ENCODE measurements around the gene CACNA2D3. TPM values are rescaled to one million over a fixed set of nuclear protein-coding genes. Genes with fewer than 3 reads are reported as not detected.

CACNA2D3 gene
- total and polyA plus RNA-seq, 2 experiments from 2014 or later: 0.30 to 0.43 TPM

DNA sequence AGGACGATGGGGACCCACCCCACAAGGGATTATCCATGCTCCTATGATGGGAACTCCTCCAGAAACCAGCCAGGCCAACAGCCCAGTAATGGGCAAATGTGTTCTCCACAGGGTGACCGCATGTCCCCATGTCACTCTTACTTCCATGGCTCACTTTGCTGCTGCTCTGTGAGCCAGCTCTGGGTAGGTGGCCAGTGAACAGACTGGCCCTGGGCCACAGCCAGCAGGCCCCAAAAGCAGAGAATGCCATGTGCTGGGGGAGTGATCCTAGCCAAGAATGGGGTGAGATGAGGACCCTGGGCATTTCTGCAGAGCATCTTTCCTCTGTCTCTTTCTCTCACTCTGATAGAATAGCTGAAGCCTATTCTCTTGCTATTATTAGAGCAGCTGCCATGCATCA lies 414.1 kb downstream of the CACNA2D3 start:
- in situ Hi-C loops (cut with MboI): no loop called here

DNA sequence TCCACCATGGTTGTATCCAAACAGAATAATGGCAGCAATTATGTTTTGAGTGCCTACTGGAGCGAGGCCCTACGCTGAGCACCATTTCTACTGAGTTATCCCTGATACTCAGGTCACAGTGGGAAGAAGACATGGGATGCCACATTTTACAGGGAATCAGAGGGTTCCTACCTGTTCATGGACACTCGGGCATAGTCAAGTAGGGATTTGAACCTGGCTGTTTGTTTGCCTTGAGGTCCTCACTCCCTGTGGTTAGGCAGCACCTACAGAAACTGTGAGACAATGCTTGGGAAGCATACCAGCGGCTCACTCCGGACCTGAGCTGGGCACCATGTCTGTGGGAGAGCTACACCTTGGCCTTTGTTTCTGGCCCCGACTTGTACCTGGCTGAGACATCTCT lies 415.2 kb downstream of the CACNA2D3 start:
- no peaks in the 10 kb centered on the region for H3K79me2 ChIP-seq (ENCODE audit: insufficient read depth)
- H3K9me3 ChIP-seq (ENCODE audit: low read depth): no peaks in the 10 kb centered on the region
- WGBS, 2 experiments (ENCODE audit: low coverage in 1 of 2, low lambda C conversion rate in 2 of 2, missing lambda C conversion rate in 2 of 2): 48 to 52% methylated on average over 6 of the region's 6 CpGs
- H3K27ac ChIP-seq: no peak overlapping the region
- no peaks in the 10 kb centered on the region for H3K4me1 ChIP-seq (ENCODE audit: insufficient read depth)
- no peaks in the 10 kb centered on the region for H3F3A ChIP-seq (ENCODE audit: insufficient read depth)
- TF ChIP-seq EZH2 (IDR thresholded peaks at IDR 0.05; ENCODE audit: insufficient read depth, poor library complexity, severe bottlenecking) (no peak), EZH2phosphoT487 (IDR thresholded peaks at IDR 0.05; ENCODE audit: insufficient read depth, low read depth) (no peak)
- H4K20me1 ChIP-seq (ENCODE audit: insufficient read depth): no peaks in the 10 kb centered on the region
- no peak overlapping the region for H2AFZ ChIP-seq
- H3K36me3 ChIP-seq (ENCODE audit: low read depth): no peaks in the 10 kb centered on the region
- no peak overlapping the region for H3K4me2 ChIP-seq (ENCODE audit: unreplicated experiment)
- no peak overlapping the region for H3K9ac ChIP-seq
- no peak overlapping the region for H3K4me3 ChIP-seq
- no peaks in the 10 kb centered on the region for H3K27me3 ChIP-seq (replicated peaks; ENCODE audit: insufficient read depth)
- H3K9me2 ChIP-seq (ENCODE audit: insufficient read depth): no peaks in the 10 kb centered on the region
- DNase-seq: no peak
- in situ Hi-C loops (cut with MboI): no loop called here

More for the DNA sequence above, 414.1 kb downstream of the CACNA2D3 start:
- 18 to 28% methylated on average over 2 of the region's 2 CpGs for WGBS, 2 experiments (ENCODE audit: low coverage in 1 of 2, low lambda C conversion rate in 2 of 2, missing lambda C conversion rate in 2 of 2)
- TF ChIP-seq EZH2phosphoT487 (IDR thresholded peaks at IDR 0.05; ENCODE audit: insufficient read depth, low read depth): no peak
- no peak for TF ChIP-seq EZH2 (IDR thresholded peaks at IDR 0.05; ENCODE audit: insufficient read depth, poor library complexity, severe bottlenecking)
- DNase-seq: no peak
- no peaks in the 10 kb centered on the region for H3K27me3 ChIP-seq (replicated peaks; ENCODE audit: insufficient read depth)
- H3F3A ChIP-seq (ENCODE audit: insufficient read depth): no peaks in the 10 kb centered on the region
- no peak overlapping the region for H3K9ac ChIP-seq
- no peak overlapping the region for H2AFZ ChIP-seq
- no peak overlapping the region for H3K27ac ChIP-seq
- no peaks in the 10 kb centered on the region for H4K20me1 ChIP-seq (ENCODE audit: insufficient read depth)
- H3K9me3 ChIP-seq (ENCODE audit: low read depth): no peaks in the 10 kb centered on the region
- no peak overlapping the region for H3K4me3 ChIP-seq
- no peaks in the 10 kb centered on the region for H3K79me2 ChIP-seq (ENCODE audit: insufficient read depth)
- no peaks in the 10 kb centered on the region for H3K36me3 ChIP-seq (ENCODE audit: low read depth)
- no peaks in the 10 kb centered on the region for H3K9me2 ChIP-seq (ENCODE audit: insufficient read depth)
- H3K4me2 ChIP-seq (ENCODE audit: unreplicated experiment): no peak overlapping the region
- no peaks in the 10 kb centered on the region for H3K4me1 ChIP-seq (ENCODE audit: insufficient read depth)

DNA sequence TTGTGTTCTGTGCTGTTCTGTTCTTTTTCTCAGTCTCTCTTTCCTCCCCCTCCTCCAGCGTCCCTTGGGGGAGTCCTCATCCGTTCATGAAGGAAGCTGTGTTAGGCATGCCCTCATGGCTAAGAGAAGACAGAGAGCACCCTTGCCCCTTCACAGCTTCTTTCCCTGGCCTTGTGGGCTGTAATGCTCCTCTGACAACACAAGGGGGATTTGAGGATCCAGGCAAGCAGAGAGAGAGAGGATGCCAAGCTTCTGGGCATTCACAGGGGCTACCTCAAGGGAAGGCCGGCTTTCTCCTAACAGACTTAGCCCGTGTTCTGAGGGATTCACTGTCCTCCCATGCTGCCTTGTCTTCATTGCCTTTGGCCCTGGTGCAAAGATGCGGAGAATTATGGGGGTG lies 416.0 kb downstream of the CACNA2D3 start:
- Histone ChIP-seq H3K4me2 (ENCODE audit: unreplicated experiment) (no peak overlapping the region), H3K9me2 (ENCODE audit: insufficient read depth) (no peaks in the 10 kb centered on the region), H3F3A (ENCODE audit: insufficient read depth) (no peaks in the 10 kb centered on the region), H3K27me3 (replicated peaks; ENCODE audit: insufficient read depth) (no peaks in the 10 kb centered on the region), H3K9me3 (ENCODE audit: low read depth) (no peaks in the 10 kb centered on the region), H3K27ac (no peak overlapping the region), H3K9ac (no peak overlapping the region), H4K20me1 (ENCODE audit: insufficient read depth) (no peaks in the 10 kb centered on the region), H3K79me2 (ENCODE audit: insufficient read depth) (no peaks in the 10 kb centered on the region), H3K4me1 (ENCODE audit: insufficient read depth) (no peaks in the 10 kb centered on the region), H3K4me3 (no peak overlapping the region), H2AFZ (no peak overlapping the region), H3K36me3 (ENCODE audit: low read depth) (no peaks in the 10 kb centered on the region)
- WGBS, 2 experiments (ENCODE audit: low coverage in 1 of 2, low lambda C conversion rate in 2 of 2, missing lambda C conversion rate in 2 of 2): 44 to 51% methylated on average over 5 of the region's 5 CpGs
- in situ Hi-C loops (cut with MboI): no loop called here
- no peak for DNase-seq
- TF ChIP-seq EZH2phosphoT487 (IDR thresholded peaks at IDR 0.05; ENCODE audit: insufficient read depth, low read depth): no peak
- no peak for TF ChIP-seq EZH2 (IDR thresholded peaks at IDR 0.05; ENCODE audit: insufficient read depth, poor library complexity, severe bottlenecking)

DNA sequence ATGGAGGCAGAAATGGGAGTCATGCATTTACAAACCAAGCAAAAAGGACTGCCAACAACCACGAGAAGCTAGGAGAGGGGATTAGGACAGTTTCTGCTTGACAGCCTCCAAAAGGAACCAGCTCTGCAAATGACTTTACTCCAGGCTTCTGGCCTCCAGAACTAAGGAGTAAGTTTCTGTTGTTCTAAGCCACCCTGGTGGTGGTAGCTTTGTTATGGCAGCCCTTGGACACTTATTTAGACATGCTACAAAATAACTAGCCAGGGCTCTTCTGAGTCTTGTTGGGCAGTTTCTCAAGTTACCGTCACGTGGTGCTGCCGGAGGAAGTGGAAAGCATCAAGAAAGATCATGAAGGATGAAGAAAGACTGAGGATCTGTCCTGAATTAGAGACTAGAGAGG lies 419.0 kb downstream of the CACNA2D3 start:
- Histone ChIP-seq H3F3A (ENCODE audit: insufficient read depth) (no peaks in the 10 kb centered on the region), H3K27me3 (replicated peaks; ENCODE audit: insufficient read depth) (no peaks in the 10 kb centered on the region), H4K20me1 (ENCODE audit: insufficient read depth) (no peaks in the 10 kb centered on the region), H3K9ac (no peak overlapping the region), H3K4me2 (ENCODE audit: unreplicated experiment) (no peak overlapping the region), H3K36me3 (ENCODE audit: low read depth) (no peaks in the 10 kb centered on the region), H3K4me1 (ENCODE audit: insufficient read depth) (no peaks in the 10 kb centered on the region), H3K9me3 (ENCODE audit: low read depth) (no peaks in the 10 kb centered on the region), H3K27ac (no peak overlapping the region), H3K4me3 (no peak overlapping the region), H3K9me2 (ENCODE audit: insufficient read depth) (no peaks in the 10 kb centered on the region), H2AFZ (no peak overlapping the region), H3K79me2 (ENCODE audit: insufficient read depth) (no peaks in the 10 kb centered on the region)
- 34 to 35% methylated on average over 4 of the region's 4 CpGs for WGBS, 2 experiments (ENCODE audit: low coverage in 1 of 2, low lambda C conversion rate in 2 of 2, missing lambda C conversion rate in 2 of 2)
- in situ Hi-C loops (cut with MboI): no loop called here
- TF ChIP-seq EZH2 (IDR thresholded peaks at IDR 0.05; ENCODE audit: insufficient read depth, poor library complexity, severe bottlenecking) (no peak), EZH2phosphoT487 (IDR thresholded peaks at IDR 0.05; ENCODE audit: insufficient read depth, low read depth) (no peak)
- no peak for DNase-seq

DNA sequence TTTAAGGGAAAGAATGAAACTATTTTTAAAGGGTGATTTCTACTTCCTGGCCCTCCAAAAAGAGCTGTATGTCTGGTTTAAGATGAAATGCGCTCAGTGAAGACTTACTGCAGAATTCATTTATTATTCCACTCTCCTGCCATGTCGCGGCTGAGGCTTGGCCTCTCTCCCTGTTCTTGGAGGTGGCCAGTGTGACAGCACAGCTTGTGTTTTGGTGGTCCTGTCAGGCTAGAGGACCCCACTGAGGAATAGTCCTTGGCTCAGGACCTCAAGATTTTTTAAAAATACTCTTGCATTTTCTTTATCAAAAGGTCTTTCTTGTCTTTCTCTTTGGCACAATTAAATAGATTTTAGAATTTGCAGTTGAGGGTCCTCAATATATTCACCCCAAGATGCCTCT lies 421.1 kb downstream of the CACNA2D3 start:
- Histone ChIP-seq H3K79me2 (ENCODE audit: insufficient read depth) (no peaks in the 10 kb centered on the region), H4K20me1 (ENCODE audit: insufficient read depth) (no peaks in the 10 kb centered on the region), H3K27ac (no peak overlapping the region), H3F3A (ENCODE audit: insufficient read depth) (no peaks in the 10 kb centered on the region), H2AFZ (no peak overlapping the region), H3K9ac (no peak overlapping the region), H3K9me3 (ENCODE audit: low read depth) (no peaks in the 10 kb centered on the region), H3K9me2 (ENCODE audit: insufficient read depth) (no peaks in the 10 kb centered on the region), H3K4me1 (ENCODE audit: insufficient read depth) (no peaks in the 10 kb centered on the region), H3K4me3 (no peak overlapping the region), H3K27me3 (replicated peaks; ENCODE audit: insufficient read depth) (no peaks in the 10 kb centered on the region), H3K4me2 (ENCODE audit: unreplicated experiment) (no peak overlapping the region), H3K36me3 (ENCODE audit: low read depth) (no peaks in the 10 kb centered on the region)
- DNase-seq: no peak
- WGBS, 2 experiments (ENCODE audit: low coverage in 1 of 2, low lambda C conversion rate in 2 of 2, missing lambda C conversion rate in 2 of 2): 44 to 47% methylated on average over 3 of the region's 3 CpGs
- in situ Hi-C loops (cut with MboI): no loop called here
- TF ChIP-seq EZH2 (IDR thresholded peaks at IDR 0.05; ENCODE audit: insufficient read depth, poor library complexity, severe bottlenecking) (no peak), EZH2phosphoT487 (IDR thresholded peaks at IDR 0.05; ENCODE audit: insufficient read depth, low read depth) (no peak)
